ENCODE data around the gene PLXNA2.
A peak's percentile ranks its signal among the peaks of the same experiment; 100 is the strongest.

The PLXNA2 gene

DNA sequence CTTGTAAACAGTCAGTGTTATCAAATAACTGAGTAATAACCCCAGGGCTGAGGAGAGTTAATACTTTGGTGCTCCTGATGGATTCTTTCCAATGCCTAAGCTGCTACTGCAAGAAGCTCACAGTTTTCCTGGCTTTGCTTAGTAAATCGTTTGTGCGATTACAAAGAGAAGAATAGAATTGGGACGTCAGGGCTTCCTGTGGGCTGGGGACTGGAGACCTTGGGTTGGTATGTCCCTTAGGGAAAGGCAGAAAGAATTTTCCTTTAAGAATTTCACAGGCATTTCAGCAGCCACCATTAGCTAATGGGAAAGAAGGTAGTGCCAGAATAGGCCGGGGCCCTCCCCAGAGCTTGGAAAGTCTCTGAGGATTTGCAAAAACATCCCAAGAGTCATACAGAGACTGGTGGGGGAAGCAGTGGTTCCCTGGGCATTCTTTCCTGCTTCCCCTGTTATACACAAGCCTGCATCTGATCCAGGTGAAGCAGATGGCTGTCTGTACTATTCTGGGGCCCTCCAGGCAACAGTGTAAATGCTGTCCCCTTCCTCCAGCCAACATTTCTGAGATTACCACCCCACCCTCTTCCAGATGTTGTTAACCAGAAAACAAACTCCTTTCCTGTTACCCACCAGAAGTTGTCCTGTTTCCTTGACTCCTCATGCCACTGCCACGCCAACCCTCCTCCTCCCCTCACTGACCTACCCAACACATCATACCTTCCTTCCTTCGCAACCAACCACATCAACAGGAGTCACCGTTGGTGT, 40.2 kb downstream of the PLXNA2 start:
- DNase-seq, result no peak

DNA sequence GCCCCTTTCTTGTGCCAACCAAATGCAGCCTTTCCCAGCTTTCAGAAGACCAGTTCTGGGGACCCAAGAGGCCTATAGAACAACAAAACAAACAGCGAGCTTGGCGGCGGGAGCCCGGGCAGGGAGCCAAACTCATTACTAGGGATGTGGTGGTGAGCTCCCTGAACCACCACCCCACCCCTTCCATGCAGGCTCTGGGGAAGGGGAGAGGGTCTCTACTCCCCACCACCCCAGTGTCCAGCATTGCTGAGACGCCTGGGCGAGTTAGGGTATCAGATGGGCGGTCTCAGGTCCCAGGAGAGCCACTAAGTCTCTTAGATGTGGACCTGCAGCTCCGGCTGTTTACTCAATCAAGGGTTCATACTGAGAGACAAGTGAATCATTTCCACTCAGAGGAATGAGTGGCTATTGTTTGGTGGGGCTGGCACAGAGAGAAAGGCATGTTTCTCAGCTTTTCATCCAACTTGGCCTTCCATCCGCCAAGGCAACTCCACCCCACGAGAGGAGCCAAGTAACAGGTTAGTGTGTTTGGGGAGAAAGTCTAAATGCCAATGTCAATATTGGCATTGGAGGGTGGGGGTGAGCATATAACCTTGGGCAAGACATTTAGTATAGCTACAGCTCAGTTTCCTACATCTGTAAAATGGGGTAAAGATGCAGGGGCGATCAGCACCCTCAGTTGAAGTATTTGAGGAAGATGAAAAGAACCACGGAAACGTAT, 40.9 kb downstream of the PLXNA2 start:
- DNase-seq, result peak; percentile 35

DNA sequence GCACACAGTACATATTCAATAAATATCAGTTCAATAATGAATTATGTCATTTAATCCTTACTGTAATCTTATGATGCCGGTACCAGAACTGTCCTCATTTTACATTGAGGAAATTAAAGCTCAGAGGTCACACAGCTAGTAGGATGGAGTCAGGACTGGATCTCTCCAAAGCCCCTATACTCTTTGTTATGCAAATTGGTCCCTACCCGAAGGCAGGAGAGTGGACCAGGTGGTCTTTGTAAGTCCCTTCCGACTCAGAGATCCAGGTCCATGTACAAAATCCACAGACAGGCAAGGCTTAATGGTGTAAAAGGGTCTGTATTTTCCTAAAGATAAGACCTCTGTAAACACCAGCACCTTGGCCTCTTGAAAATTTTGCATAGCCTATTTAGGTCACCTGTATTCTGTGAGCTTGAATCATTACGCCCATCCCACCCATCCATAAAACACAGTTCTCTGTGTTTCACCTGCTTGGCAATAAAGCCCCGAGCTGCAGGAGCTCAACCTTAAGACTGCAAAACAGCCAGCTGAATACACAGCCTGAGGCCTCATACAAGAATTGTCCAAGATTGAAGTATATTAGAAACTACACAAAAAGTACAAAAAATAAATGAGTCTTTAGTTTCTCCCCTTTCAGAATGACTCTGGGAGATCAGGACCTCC, 41.7 kb downstream of the PLXNA2 start:
- DNase-seq, result no peak

DNA sequence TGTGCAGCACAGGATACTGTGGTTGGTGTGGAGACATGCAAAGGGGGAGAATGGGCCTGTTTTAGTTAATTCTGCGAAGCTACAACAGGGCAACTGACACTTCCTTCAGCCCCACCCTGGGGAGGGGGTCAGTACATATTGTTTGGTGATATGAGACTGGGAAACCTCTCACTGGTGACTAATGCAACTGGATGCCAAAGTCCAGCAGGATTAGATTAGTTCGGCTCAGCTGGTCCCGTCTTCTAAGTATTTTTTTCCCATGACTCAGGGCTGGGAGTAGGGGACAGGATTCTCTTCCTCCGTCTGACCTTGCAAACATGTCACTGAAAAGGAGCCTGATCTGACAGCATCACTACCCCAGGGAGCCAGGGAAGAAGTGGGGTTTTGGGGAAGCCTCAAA, 43.0 kb downstream of the PLXNA2 start:
- no peak for DNase-seq

DNA sequence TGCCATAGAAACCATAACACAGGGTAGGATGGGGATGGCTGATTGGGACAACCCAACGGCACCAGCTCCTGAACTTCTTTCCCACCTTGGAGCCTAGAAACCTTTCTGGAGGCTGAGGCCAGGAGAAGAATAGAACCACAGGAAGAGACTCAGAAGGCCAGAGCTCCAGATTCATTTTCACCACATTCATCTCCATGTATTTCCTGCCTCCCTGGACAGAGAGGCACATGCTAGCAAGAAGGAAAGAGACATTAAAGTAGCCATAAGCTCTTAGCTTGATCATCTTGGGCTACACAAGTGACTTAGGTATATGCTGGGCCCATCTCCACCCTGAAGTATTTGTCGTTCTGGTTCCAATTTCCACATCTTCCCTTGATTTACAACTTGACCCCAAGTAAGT, 44.1 kb downstream of the PLXNA2 start:
- no peak for DNase-seq

DNA sequence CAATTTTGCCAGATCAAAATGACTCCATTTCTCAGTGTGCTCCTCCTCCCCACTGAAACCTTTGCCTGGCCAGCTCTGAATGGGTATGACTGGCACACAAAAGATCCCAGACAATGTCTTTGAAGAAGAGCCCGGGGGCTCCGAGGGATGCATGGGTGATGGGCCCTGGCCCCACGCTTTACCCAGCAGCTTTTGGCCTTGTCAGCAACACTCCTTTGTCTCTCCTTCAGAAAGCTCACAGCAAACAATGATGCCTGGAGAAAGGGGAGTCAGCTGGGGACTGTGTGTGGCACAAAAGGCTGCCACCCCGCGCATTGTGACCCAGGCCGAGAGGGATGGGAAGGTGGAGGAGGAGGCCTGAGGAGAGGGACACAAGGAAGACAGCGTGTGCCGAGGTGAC, 45.9 kb downstream of the PLXNA2 start:
- no peak for DNase-seq

DNA sequence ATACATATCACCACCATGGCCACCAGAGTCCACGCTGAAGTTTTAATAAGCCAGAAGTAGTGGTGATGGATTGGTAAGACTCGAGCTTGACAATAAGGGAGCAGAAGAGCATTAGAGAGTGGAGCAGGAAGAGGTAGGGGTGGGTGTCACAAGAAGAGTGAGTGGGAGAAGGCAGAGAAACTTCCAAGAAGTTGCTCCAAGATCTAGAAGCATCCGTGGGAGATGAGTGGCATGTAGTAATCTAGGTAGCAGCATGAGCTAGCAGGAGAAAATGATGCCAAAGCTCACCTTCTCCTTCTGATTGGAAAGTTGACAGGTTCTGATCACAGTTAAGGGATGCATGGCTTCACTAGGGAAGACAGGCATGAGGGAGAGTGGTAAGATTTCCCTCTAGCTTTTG, 49.2 kb downstream of the PLXNA2 start:
- no peak for DNase-seq

DNA sequence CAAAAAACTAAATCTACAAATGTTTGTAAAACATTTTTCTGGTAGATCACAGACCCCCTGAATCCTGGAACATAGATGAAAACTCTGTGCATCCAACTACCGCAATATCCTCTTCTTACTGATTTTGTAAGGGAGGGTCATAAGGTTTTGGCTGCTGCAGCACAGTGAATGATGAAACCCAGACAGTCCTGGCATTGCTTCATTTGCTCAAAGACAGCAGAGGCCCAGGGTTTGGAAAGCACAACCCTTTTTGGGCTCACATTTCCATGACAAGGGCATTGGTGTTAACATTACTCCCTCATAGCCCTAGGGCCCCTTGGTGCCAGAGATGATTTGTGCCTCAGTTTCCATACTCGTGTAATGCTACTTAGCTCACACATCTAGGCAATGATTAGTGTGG, 51.2 kb downstream of the PLXNA2 start:
- DNase-seq, result no peak

DNA sequence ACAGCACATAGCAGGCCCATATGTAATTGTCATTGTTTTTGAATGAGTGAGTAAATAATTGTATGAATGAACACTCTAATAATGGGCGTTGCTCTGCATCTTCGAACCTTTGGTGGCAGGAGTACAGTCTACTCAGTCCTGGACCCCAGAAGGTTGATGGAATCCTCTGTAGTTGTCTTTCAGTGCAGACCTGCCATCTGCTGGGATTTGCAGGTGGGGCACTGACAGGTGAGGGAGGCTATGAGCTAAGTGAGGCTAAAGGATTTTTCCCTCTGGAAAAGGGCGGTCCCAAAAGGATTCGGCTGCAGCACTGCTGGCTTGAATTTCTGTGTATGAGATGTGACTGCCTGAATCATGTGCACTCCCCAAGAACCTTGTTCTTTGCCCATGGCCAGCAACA, 53.4 kb downstream of the PLXNA2 start:
- no peak for DNase-seq

DNA sequence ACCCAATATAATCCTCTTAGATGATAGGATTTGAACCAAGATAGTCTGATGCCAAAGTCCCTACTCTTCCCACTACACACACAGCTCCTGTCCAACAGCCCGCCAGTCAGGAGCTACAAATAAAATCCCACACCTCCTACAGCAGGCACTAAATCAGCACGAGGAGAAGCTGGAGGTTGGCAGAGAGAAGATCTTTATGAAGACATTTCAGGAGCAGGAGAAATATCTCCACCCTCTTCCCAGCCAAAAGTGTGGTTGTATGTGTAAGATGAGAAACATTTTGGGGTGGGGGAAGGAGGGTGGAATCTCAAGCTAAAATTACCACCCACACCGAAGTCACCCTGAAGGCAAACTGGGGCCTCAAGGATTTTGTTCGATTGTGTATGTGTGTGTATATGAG, 54.5 kb downstream of the PLXNA2 start:
- no peak for DNase-seq

DNA sequence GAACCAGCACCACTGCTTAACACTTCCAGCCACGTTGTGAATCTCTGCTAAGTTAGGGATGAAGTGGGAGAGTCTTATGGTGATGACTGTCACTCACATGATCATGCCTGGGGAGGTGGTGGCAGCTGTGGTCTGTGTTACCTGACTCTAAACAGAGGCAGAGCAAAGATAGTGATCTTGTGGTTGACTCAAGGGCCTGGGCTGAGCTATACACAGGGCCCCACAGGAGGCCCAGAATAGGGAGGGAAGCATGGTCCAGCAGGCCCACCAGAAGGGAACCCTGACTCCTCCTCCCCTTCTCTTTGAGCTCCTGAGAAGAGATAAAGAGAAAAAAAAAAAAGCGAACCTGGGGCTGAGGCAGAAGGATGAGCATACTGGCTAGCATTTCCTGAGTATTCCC, 55.0 kb downstream of the PLXNA2 start:
- DNase-seq, result no peak

DNA sequence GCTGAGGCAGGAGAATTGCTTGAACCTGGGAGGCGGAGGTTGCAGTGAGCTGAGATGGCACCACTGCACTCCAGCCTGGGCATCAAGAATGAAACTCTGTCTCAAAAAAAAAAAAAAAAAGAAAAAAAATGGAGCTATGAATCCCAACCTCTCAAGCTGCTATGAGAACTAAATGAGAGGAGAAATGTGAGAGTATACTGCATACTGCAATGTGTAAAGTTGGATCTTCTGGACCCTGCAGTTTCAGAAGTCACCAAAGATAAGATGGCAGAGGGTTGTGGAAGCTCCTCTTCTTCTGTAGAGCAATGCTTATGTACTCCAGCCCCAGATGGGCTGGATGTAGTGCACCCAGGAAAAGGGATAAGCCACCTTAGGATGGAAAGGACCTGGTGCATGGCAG, 55.6 kb downstream of the PLXNA2 start:
- no peak for DNase-seq

DNA sequence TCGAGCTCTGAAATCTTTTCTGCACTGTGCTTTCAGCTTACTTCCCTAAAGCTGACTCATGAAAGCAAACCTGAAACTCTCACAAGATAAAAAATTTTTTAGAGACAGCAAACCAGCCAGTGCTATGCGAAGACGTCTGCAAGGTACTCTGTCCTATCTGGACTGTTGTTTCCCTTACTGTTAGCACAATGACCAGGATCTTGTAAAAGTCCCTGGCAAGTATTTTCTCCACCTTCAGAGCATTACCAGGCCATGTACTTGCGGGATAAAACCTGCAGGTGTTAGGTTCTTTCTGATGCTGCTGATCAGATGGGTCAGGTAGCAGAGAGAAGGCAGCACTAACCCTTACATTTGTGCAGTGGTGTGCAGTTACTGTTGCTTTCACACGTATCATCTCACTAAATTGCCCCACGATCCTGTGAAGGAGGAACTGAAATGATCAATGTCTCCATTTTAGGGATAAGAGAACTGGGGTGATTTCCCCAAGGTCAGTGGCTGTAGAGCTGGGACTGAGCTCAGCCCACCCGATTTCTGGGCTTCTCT, 56.6 kb downstream of the PLXNA2 start:
- DNase-seq, result no peak

DNA sequence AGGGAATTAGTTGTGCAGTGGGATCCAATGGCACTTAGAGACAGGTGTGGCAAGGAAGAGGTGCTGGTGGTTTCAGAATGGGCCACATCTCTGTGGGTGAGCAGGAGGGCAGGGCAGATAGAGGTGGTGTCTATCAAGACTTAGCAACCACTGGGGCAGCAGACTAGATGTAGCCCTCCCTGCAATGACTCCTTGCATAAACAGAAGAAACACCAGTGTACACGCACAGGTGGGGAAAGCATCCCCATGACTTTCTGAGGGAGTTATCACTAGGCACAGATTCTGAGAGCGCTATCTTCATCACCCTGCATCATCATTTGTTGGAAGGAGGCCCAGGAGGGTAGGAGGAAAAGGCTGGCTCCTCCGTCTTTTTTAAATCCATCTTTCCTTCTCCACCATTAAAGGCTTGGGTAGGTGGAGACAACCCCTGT, 58.4 kb downstream of the PLXNA2 start:
- no peak for DNase-seq

DNA sequence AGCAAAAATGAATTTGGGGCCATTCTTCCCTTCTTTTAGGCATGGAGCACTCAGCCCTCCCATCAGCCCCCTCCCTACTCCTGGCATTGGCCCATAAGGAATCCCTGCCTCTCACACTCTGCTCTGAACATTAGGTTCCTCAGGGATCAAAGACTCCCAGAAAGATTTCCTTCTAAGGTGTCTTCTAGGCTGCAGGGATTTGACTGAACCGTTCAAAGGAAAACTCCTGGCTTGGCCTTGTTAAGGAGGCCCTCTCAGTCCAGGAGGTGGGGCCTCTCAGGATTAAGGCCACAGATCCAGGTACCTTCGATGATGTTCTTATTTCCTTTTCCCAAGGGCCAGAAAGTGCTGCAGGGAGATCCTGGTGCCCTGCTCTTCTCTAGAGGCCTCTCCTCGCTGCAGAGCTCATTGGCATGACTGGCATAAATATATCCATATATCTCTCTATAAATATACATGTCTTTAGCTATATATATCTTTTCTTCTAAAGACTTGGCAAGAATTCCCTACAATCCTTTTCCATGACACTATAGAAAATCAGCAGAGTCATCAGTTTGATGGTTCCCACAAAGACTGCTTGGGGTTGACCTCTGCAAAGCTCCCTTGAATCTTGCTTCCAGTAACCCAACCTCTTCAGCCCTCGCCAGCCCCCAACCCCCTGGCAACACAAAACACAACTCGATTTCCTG, 59.1 kb downstream of the PLXNA2 start:
- DNase-seq, result no peak

DNA sequence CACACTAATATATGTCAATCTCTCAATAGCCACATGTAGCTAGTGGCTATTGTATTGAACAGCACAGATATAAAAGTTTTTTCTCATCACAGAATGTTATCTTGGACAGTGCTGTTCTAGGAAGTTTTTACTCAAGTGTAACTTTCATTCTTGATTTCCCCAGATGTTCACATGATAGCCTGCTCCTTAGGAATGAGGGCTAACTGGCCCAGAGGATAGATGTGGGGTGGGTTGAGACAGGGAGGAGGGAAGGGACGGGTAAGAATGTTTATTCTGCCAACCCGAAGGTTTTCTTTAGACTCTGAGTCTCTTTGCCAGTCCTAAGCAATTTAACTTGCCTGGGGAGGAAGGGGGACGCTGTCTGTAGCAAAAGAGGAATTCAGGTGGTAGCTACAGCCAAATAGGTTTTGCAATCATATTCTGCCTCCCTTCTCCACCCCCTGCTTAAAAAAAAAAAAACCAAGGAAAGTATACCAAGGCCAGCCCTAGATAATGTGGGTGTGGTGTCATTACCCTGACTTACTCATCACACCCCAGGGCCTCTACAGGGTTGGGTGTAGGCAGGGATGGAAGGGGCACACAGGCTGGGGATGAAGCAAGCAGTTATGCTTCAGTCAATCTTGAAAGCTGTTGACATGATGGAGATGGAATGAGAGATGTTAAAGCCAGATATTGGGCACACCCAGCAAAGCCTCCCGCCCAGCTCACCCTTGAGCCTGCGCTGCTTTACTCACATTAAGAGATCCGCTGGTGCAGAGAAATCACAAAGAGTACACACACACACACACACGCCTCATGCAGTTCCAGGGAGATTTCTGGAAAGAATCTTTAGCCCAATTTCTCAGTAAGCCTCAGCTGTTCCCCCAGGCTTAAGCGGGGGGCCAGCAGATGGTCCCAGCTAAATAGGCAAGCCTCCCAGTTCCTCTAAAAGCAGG, 59.9 kb downstream of the PLXNA2 start:
- peak; percentile 7 for DNase-seq

DNA sequence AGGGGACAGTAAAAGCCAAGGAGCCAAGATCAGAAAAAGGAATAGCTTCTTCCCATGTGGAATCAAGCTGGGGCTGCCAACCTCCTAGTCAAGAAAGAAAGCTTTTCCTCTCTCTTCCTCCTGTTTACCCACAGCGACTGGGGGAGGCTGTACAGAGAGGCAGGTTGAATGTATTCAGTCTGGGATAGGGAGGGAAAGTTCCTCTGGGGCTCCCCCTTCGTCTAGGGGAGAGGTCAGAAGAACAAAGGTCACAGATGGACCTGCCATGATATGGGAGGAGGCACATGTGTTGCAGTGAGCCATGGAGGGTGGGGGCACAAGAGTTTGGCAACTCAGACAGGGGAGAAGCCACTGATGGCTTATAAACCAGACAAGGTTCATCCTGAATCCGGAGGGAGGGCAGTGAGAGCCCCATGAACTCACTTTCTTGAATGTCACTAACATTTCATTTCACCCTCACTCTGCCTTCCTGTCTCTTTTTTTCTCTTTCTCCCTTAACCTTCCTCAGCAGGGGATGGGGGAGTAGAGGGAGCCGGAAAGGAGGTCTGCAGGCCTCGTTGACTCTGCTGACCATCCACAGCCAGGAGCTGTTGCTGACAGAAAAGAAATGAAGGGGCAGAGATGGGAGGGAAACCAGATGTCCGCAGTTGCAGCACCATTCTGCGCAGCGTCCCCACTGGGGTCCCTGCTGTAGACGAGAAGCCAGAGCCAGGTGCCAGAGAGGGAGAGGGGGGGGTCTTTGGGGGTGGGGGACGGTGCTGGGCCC, 61.1 kb downstream of the PLXNA2 start:
- DNase-seq, result no peak

DNA sequence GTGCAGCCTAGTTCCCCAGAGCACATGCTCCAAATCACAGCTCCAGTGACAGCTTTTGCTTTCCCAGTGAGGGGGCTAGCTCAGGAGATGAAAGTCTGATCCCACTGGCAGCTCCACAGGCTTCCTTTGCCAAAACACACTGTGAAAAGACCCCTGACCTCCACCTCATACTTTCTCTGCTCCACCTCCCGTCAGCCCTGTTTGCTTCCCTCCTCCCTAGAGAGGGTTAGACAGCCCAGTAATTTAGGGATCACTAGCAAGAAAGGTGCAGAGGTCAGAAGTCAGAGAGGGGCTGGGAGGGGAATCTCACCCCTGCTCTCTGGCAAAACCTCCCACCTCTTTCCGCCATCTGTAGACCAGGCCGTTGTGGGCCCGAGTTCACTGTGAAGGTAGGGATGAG, 62.8 kb downstream of the PLXNA2 start:
- DNase-seq, result no peak

DNA sequence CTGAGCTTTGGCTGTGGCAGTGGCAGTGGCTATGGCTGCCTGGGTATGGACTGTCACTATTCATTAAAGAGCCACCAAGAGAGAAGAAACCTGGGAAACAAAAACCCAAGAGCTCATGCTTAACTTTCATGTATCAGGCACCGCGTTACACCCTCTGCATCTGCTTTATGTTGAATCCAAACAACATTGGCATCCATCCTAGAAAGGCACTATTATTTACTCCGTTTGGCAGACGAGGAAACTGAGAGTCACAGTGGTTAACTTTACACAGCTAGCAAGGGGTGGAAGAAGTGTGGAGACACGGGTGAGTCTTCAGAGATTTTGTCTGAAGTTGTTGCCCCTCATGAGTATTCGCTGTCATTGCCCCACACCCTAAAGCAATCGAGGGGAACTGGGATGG, 63.8 kb downstream of the PLXNA2 start:
- peak; percentile 23 for DNase-seq

DNA sequence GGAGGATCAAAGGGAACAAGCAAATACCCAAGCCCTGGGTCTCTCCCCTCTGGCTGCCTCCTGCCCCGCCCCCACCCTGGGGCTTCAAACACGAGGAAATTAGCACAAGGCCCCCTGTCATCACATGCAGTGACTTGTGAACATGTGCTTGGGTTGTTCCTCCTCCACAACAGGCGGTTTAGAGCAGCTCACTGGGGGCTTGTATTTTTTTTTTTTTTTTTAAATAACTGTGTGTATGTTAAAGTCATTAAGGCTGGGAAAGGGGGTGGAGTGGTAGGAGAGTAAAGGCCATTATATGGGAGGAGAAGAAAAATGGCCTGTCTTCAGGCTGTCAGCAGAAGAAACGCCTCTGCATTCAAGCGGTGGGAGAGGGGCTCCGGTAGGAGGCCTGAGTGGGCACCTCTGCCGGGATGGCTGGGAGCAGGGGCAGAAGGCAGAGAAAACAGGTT, 64.2 kb downstream of the PLXNA2 start:
- DNase-seq, result peak; percentile 79

DNA sequence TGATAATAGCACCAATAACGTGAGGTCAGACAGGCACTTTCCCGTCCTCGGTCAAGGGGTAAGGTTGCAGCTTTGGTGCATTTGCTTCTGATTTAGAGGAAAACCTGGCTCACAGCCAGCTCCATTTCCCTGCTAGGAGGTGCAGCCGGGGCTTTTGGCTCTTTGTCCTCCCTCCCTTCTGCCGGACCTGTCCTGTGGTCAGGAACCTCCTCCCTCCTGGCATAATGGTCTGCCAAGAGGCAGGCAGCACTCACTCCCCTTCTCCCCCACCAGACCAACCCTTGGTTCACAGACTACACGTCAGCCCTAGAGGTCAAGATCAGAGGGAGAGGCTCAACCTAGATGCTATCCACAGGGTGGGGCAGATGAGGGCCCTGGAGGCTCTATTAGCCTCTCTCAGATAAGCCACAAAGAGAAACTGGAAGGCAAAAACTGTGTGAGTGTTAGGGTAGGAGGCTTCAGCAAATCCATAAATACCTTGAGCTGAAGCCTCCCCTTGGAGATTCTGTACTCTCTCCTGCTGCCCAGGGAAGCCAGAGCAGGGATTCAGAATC, 64.8 kb downstream of the PLXNA2 start:
- peak; percentile 86 for DNase-seq
